ENCODE measurements around the gene REXO4.

DNA sequence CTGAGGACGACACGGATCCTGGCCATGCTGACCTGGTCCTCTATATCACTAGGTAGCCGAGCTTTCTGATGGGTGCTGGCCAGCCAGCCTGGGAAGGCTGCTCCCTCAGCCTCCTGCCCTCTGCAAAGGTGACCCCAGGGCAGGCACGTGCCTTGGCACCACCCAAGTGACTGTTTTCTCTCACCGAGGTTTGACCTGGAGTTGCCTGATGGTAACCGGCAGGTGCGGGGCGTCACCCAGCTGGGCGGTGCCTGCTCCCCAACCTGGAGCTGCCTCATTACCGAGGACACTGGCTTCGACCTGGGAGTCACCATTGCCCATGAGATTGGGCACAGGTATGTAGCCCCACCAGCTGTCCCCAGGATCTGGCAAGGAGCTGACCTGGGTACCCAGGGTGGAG, 8.2 kb upstream of the REXO4 start:
- TF ChIP-seq POLR2A (IDR thresholded peaks at IDR 0.05; ENCODE audit: control extremely low read depth in 1 of 2, low read depth in 2 of 2, low read length in 2 of 2) = no peak
- TF ChIP-seq TCF12 (IDR thresholded peaks at IDR 0.05; ENCODE audit: low read depth, low read length) = no peak
- TF ChIP-seq FOSL1 (IDR thresholded peaks at IDR 0.05; ENCODE audit: insufficient read depth, low read depth, low read length) = no peak
- TF ChIP-seq POLR2AphosphoS5 (IDR thresholded peaks at IDR 0.05; ENCODE audit: low read depth, low read length) = no peak
- TF ChIP-seq RNF2 (IDR thresholded peaks at IDR 0.05; ENCODE audit: borderline replicate concordance, low read depth, low read length, missing control alignments, poor library complexity, severe bottlenecking) = no peak
- TF ChIP-seq NRF1 (IDR thresholded peaks at IDR 0.05; ENCODE audit: low read depth, low read length) = no peak
- no peak for TF ChIP-seq YY1 (IDR thresholded peaks at IDR 0.05; ENCODE audit: low read depth, low read length)
- TF ChIP-seq, protein P1, sequence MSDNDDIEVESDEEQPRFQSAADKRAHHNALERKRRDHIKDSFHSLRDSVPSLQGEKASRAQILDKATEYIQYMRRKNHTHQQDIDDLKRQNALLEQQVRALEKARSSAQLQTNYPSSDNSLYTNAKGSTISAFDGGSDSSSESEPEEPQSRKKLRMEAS (IDR thresholded peaks at IDR 0.05) = no peak
- no peak for TF ChIP-seq SP1 (IDR thresholded peaks at IDR 0.05; ENCODE audit: low read depth, low read length)
- no peak for TF ChIP-seq BACH1 (IDR thresholded peaks at IDR 0.05; ENCODE audit: low read length)
- TF ChIP-seq, protein P2, sequence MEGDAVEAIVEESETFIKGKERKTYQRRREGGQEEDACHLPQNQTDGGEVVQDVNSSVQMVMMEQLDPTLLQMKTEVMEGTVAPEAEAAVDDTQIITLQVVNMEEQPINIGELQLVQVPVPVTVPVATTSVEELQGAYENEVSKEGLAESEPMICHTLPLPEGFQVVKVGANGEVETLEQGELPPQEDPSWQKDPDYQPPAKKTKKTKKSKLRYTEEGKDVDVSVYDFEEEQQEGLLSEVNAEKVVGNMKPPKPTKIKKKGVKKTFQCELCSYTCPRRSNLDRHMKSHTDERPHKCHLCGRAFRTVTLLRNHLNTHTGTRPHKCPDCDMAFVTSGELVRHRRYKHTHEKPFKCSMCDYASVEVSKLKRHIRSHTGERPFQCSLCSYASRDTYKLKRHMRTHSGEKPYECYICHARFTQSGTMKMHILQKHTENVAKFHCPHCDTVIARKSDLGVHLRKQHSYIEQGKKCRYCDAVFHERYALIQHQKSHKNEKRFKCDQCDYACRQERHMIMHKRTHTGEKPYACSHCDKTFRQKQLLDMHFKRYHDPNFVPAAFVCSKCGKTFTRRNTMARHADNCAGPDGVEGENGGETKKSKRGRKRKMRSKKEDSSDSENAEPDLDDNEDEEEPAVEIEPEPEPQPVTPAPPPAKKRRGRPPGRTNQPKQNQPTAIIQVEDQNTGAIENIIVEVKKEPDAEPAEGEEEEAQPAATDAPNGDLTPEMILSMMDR (IDR thresholded peaks at IDR 0.05; ENCODE audit: control extremely low read depth in 1 of 3, insufficient read depth in 1 of 3, low read depth in 1 of 3, low read length in 3 of 3) = no peak

All from H1 (cell line).